Measurements from ENCODE around the gene TENT5A.

Gene TENT5A

DNA sequence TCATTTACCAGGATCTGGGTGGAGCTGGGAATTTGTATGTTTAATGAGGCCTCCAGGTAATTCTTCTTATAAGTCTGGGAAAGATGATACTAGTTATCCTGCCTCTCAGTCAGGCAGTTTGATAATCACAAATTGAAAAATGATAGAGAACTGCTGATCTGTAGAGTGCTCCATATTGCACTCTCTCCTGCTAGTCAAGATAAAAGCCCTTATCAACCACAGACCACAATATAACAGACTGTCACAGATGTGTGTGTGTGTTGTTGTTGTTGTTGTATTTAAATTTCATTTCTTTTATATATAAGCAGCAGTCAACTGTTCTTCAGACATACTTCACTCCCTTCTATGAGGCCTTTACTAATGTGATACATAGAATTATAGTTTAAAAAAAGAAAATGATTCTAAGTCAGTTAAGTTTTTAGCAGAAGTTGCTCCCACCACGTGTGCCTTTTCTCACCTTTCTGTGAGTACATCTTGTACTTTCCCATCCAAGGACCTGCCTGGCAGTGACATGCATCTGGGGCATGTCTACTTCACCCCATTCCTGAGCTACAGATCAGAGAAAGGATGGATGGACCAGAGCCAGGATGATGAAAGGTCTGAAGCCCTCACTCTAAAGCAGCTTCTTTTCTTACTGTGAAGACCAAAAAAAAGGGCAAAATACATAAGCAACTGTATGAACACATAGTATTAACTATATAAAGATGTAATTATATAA lies 29.8 kb downstream of the TENT5A start:
- in situ Hi-C loops (cut with MboI; ENCODE audit: low sequenced_read_pairs): no loop called here

DNA sequence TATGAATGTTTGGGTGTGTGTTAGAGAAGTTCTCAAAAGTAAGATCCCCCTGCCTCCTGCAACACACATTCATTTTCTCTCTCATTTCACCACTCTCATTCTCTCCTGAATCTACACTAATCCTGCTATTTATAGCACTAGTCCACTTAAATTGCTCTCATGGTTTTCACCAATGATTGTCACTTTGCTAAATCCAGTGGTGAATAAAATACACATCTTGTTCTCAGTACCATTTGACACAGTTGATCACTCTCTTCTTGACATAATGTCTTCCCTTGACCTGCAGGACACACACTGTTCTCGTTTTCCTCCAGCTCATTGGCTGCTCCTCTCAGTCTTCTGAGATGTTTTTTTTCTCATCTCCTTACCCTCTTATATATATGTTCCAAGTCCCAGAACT lies 32.1 kb downstream of the TENT5A start:
- in situ Hi-C loops (cut with MboI; ENCODE audit: low sequenced_read_pairs): no loop called here

DNA sequence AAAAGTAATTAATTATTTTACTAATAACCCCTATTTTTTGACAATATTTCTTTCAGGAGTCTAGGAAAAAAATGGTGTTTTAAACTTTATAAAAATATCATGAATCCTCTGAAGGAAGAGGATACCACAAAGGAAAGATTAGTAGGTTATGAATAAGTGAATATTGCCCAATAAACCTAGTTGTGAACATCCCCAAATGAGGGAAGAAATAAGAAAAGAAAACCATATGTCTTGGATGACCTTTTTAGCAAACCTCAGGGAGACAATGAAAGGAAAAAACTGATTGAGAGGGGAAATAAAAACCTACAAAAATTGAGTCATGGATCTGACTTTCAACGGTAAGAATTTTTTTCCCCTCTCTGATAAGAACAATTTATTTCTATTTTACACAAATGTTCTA lies 34.4 kb downstream of the TENT5A start:
- in situ Hi-C loops (cut with MboI; ENCODE audit: low sequenced_read_pairs): no loop called here

DNA sequence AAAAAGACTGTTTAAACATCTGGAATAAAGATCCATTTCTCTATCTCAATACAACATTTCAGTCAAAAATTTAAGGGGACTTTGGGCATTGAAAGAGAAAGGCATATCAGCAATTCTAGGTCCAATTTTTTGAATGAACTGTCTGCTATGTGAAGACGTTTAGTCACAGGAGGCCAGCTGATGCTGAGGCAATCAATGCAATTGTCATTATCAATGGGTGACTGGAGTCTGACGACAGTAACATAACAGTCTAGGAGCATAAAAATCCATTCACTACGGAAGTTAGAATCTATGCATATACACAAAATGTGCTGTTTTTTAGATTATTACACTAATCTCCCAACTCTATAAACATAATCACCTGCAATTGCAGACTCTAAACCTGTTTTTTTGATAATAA lies 37.8 kb downstream of the TENT5A start:
- in situ Hi-C loops (cut with MboI; ENCODE audit: low sequenced_read_pairs): no loop called here

DNA sequence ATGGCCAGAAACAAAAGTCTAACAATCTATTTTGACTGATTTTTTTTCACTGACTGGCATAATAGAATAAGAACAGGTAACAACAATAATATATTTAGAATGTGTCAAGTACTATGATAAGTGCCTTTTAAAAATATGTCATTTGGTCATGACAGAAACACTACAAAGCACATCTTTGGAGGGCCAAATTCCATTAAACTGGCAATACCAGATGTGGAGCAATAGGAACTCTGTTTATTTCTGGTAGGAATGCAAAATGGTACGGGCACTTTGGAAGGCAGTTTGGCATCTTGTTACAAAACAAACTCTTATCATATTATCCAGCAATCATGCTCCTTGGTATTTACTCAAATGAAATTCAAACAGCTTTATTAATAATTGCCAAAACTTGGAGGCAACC lies 39.3 kb downstream of the TENT5A start:
- in situ Hi-C loops (cut with MboI; ENCODE audit: low sequenced_read_pairs): no loop called here

DNA sequence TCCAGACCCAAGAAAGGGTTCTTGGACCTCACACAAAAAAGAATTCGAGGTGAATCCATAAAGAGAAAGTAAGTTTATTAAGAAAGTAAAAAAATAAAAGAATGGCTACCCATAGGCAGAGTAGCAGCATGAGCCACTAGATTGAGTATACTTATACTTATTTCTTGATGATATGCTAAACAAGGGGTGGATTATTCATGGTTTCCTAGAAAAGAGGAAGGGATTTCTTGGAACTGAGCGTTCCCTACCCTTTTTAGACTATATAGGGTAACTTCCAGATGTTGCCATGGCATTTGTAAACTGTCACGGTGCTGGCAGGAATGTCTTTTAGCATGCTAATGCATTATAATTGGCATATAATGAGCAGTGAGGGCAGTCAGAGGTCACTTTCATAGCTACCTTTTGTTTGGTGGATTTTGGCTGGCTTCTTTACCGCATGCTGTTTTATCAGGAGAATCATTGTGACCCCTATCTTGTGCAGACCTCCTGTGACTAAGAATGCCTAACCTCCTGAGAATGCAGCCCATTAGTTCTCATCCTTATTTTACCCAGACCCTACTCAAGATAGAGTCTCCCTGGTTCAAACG lies 44.3 kb downstream of the TENT5A start:
- in situ Hi-C loops (cut with MboI; ENCODE audit: low sequenced_read_pairs): no loop called here

DNA sequence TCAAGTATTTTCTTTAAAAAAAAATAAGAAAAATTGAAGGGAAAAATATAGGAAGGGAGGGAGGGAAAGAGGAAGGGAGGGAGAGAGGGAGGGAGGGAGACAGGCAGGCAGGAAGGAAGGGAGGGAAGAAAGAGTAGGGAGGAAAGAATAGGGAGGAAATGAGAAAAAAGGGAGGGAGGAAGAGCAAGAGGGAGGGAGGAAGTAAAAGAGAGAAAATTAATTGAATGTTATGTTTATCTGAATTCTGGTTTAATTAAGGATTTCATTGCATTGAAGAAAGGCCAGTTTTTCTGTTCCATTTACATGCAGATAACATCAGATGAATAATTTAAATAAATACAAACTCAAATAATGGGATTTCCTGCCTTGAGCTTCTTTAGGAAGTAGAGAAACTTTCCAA lies 47.8 kb downstream of the TENT5A start:
- in situ Hi-C loops (cut with MboI; ENCODE audit: low sequenced_read_pairs): no loop called here

DNA sequence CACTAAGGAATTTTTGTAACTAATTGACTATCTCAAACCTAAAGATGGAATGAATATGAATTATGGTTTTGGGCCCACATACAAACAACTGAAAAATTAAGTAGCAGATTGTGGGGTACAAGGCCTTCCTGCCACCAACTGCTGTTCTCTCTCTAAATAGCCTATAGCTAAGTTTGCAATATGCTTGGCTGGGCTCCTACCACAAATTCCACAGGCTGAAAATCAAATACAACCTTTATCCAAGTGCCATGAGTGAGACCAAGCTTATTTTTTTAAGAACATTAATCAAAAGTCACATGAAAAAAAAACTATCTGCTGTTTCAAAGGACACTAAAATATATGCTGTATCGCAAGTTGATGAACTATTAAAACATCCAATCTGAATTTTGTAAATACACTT lies 52.1 kb downstream of the TENT5A start:
- in situ Hi-C loops (cut with MboI; ENCODE audit: low sequenced_read_pairs): no loop called here

DNA sequence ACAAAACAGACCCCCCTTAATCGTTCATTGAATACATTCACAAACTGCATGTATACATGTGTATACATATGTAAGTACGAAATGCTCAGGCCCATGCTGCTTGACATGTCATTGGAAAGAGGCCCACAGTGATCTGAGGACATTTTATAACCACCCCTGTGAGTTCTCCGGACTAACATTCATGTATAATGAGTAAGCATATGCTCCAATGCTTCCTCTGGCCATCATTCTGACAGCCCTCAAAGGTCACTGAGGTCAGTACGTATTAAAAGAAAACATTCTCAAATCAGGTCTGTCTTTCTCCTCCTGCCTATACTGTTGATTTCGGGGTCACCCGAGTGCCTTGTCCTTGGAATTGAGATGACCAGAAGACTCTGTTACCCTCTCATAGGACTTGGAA lies 54.9 kb downstream of the TENT5A start:
- in situ Hi-C loops (cut with MboI; ENCODE audit: low sequenced_read_pairs): no loop called here

DNA sequence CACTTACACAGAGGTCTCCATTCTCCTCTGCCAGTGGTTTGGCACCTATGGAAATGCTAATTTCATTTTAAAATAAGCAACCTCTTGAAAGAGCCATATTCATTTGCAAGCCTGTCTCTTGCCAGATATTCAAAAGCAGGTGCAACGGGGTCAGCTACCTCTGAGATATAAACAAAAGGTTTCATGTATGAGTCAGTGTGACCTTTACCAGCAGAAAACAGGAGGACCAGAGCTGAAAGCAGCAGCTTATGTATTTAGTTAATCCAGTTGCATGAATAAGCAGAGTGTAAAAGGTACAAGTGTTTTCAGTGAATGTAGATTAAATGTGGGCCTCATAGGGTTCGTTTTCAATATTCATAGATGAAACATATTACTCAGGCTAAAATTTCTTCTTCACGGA lies 56.0 kb downstream of the TENT5A start:
- in situ Hi-C loops (cut with MboI; ENCODE audit: low sequenced_read_pairs): no loop called here

Data from HL-60/S4 treated with phorbol 12-myristate 13-acetate at 8.2 ng/mL for 4 days and 3 days (cell line).